ENCODE results near the gene RGS17.

RGS17 gene

DNA sequence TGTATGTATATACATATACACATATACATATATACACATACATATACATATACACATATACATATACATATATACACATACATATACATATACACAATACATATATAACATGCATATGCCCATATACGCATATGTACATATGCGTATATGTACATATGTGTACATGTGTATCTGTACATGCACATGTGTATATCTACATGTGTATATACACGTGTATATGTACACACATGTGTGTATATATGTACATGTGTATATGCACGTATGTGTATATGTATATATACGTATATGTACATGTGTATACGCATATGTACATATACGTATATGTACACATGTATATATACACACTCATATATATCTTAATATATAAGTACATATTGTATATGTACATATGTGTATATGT is 60.3 kb downstream of the RGS17 start:
- no peaks in the 10 kb centered on the region for H3K4me1 ChIP-seq (ENCODE audit: control insufficient read depth, insufficient read depth, low read length)
- H3K9ac ChIP-seq (ENCODE audit: low read length), result no peak overlapping the region
- no peaks in the 10 kb centered on the region for H3K36me3 ChIP-seq (ENCODE audit: control insufficient read depth, insufficient read depth, low read length)
- H3K4me3 ChIP-seq (ENCODE audit: low read length), result no peak overlapping the region
- no peaks in the 10 kb centered on the region for H3K27me3 ChIP-seq (ENCODE audit: control insufficient read depth, insufficient read depth, low read length)
- no peaks in the 10 kb centered on the region for H3K9me3 ChIP-seq (ENCODE audit: control insufficient read depth, low read length)

DNA sequence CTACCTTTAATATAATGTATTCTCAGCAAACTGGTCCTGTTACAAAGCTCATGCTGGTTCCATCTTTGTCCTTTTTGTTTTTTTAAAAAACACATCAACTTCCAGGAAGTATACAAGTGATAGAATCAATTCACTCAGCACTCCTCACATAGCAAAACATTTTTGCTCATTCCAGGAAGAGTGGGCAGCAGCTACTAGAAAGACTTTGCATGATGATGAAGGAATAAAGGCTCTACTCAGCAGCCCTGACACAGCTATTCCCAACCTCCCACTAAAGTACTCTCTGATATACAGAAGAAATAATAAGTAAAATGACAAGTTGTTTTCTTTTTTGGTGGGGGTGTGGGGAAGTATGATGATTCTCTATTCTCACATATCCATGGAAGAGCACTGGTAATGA is 61.2 kb downstream of the RGS17 start:
- H3K9me3 ChIP-seq (ENCODE audit: control insufficient read depth, low read length), result no peaks in the 10 kb centered on the region
- no peak overlapping the region for H3K9ac ChIP-seq (ENCODE audit: low read length)
- no peaks in the 10 kb centered on the region for H3K27me3 ChIP-seq (ENCODE audit: control insufficient read depth, insufficient read depth, low read length)
- no peak overlapping the region for H3K4me3 ChIP-seq (ENCODE audit: low read length)
- H3K4me1 ChIP-seq (ENCODE audit: control insufficient read depth, insufficient read depth, low read length), result no peaks in the 10 kb centered on the region
- H3K36me3 ChIP-seq (ENCODE audit: control insufficient read depth, insufficient read depth, low read length), result no peaks in the 10 kb centered on the region

DNA sequence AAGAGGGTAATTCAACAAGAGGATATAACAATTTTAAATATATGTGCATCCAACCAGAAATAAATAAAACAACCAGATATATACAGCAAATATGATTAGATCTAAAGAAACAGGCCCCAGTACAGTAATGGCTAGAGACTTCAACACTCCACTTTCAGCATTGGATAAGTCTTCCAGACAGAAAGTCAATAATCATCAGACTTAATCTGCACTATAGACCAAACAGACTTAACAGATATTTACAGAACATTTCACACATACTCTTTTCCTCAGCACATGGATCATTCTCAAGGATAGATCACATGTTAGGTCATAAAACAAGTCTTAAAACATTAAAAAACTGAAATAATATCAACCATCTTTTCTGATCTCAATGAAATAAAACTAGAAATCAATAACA is 65.9 kb downstream of the RGS17 start:
- H3K4me1 ChIP-seq (ENCODE audit: control insufficient read depth, insufficient read depth, low read length), result no peaks in the 10 kb centered on the region
- H3K36me3 ChIP-seq (ENCODE audit: control insufficient read depth, insufficient read depth, low read length), result no peaks in the 10 kb centered on the region
- no peaks in the 10 kb centered on the region for H3K9me3 ChIP-seq (ENCODE audit: control insufficient read depth, low read length)
- no peak overlapping the region for H3K4me3 ChIP-seq (ENCODE audit: low read length)
- H3K9ac ChIP-seq (ENCODE audit: low read length), result no peak overlapping the region
- H3K27me3 ChIP-seq (ENCODE audit: control insufficient read depth, insufficient read depth, low read length), result no peaks in the 10 kb centered on the region

DNA sequence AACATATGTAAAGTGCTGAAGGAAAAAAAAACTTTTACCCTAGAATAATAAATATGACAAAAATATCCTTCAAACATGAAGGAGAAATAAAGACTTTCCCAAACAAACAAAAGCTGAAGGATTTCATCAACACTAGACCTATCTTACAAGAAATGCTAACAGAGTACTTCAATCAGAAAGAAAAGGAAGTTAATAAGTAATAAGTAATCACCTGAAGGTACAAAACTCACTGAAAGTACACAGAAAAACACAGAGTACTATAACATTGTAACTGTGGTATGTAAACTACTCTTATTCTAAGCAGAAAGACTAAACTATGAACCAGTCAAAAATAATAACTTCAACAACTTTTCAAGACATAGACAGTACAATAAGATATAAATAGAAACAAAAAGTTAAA is 67.1 kb downstream of the RGS17 start:
- Histone ChIP-seq H3K9ac (ENCODE audit: low read length) (no peak overlapping the region), H3K9me3 (ENCODE audit: control insufficient read depth, low read length) (no peaks in the 10 kb centered on the region), H3K36me3 (ENCODE audit: control insufficient read depth, insufficient read depth, low read length) (no peaks in the 10 kb centered on the region), H3K27me3 (ENCODE audit: control insufficient read depth, insufficient read depth, low read length) (no peaks in the 10 kb centered on the region), H3K4me1 (ENCODE audit: control insufficient read depth, insufficient read depth, low read length) (no peaks in the 10 kb centered on the region), H3K4me3 (ENCODE audit: low read length) (no peak overlapping the region)

DNA sequence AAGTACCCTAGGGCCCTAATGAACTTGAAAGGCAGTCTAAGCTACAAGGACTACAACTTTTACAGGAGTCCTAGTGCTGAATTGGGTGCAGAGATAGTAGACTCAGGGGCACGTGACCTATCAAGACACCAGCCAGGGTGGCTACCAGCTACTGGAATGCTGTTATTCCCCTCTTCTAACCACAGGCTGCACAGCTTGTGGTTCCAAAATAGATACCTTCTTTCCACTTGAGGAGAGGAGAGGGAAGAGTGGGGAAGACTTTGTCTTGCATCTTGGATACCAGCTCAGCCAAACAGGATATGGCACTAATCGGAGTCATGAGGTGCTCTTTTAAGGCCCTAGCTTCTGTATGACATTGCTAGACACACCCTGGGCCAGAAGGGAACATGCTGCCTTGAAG is 68.6 kb downstream of the RGS17 start:
- Histone ChIP-seq H3K36me3 (ENCODE audit: control insufficient read depth, insufficient read depth, low read length) (no peaks in the 10 kb centered on the region), H3K9ac (ENCODE audit: low read length) (no peak overlapping the region), H3K4me3 (ENCODE audit: low read length) (no peak overlapping the region), H3K27me3 (ENCODE audit: control insufficient read depth, insufficient read depth, low read length) (no peaks in the 10 kb centered on the region), H3K9me3 (ENCODE audit: control insufficient read depth, low read length) (no peaks in the 10 kb centered on the region), H3K4me1 (ENCODE audit: control insufficient read depth, insufficient read depth, low read length) (no peaks in the 10 kb centered on the region)

DNA sequence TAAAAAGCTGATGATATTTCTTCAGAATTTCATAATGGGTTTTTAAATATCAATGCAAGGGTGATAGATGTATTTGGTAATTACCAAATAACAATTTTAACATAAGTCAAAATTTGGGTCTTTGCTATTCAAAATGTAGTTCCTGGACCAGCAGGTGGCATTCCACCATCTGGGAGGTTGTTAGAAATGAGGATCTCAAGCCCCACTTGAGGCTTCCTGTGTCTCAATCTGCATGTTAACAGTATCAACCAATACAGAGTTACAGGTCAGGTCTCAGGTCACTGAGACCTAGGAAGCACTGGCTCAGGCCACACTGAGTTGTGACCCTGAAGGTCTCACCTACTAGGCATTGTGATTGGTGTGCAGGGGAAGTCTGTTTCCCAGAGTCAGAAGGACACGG is 71.3 kb downstream of the RGS17 start:
- no peak overlapping the region for H3K4me3 ChIP-seq (ENCODE audit: low read length)
- H3K36me3 ChIP-seq (ENCODE audit: control insufficient read depth, insufficient read depth, low read length), result no peaks in the 10 kb centered on the region
- H3K27me3 ChIP-seq (ENCODE audit: control insufficient read depth, insufficient read depth, low read length), result no peaks in the 10 kb centered on the region
- no peak overlapping the region for H3K9ac ChIP-seq (ENCODE audit: low read length)
- H3K9me3 ChIP-seq (ENCODE audit: control insufficient read depth, low read length), result no peaks in the 10 kb centered on the region
- H3K4me1 ChIP-seq (ENCODE audit: control insufficient read depth, insufficient read depth, low read length), result no peaks in the 10 kb centered on the region

DNA sequence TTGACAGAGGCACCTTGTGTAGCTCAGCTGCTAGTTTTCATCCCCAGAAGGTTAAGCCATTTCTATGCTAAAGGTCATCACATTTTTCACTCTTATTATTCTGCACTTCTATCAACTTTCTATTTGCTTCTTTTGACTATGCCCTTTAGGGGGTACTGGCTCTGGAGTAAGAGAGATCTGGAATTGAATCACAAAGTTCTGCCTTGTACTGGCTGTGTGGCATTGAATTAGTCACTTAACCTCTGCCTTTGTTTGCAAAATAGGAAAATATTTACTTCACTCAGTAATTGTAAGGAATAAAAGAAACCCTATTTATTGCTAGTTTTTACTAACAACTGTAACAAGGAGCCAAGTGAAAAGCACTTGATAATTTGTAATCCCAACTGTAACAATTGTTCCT is 71.8 kb downstream of the RGS17 start:
- Histone ChIP-seq H3K27me3 (ENCODE audit: control insufficient read depth, insufficient read depth, low read length) (no peaks in the 10 kb centered on the region), H3K36me3 (ENCODE audit: control insufficient read depth, insufficient read depth, low read length) (no peaks in the 10 kb centered on the region), H3K4me1 (ENCODE audit: control insufficient read depth, insufficient read depth, low read length) (no peaks in the 10 kb centered on the region), H3K9me3 (ENCODE audit: control insufficient read depth, low read length) (no peaks in the 10 kb centered on the region), H3K4me3 (ENCODE audit: low read length) (no peak overlapping the region), H3K9ac (ENCODE audit: low read length) (no peak overlapping the region)

DNA sequence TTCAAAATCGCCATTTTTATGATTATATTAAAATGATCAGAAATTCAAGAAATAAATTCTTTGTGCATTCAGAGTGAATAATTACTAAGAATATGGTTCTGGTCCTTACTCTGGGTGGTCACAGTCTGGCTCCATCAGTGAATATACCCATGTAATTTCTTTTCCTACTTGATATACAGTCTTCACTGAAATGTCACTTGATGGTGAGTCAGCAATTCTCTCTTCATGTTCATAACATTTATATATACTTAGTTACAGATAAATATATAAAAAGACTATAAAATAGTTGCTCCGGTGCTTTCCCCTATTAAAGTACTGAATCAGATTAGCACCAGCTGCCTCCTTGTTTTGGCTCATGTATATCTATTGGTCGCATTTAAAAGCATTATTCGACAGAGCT is 72.2 kb downstream of the RGS17 start:
- Histone ChIP-seq H3K4me1 (ENCODE audit: control insufficient read depth, insufficient read depth, low read length) (no peaks in the 10 kb centered on the region), H3K36me3 (ENCODE audit: control insufficient read depth, insufficient read depth, low read length) (no peaks in the 10 kb centered on the region), H3K27me3 (ENCODE audit: control insufficient read depth, insufficient read depth, low read length) (no peaks in the 10 kb centered on the region), H3K9me3 (ENCODE audit: control insufficient read depth, low read length) (no peaks in the 10 kb centered on the region), H3K9ac (ENCODE audit: low read length) (no peak overlapping the region), H3K4me3 (ENCODE audit: low read length) (no peak overlapping the region)

DNA sequence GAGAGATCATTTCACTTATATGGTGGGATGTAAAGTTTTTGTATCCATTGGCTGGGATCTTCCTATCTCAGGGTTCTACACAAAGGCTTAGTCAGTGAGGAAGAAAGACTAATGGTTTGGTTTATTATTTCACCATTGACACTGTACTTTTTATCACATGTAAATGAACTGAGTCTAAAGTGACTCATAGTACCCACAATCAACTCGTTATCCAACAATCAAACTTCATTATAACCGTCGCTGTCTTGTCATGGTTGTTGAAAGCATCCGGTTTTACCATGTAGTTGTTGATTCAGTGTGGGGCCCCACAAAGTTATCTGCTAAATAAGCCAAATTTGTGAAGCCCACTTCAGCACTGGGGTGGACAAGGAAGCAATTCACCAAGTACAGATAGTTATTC is 72.8 kb downstream of the RGS17 start:
- Histone ChIP-seq H3K36me3 (ENCODE audit: control insufficient read depth, insufficient read depth, low read length) (no peaks in the 10 kb centered on the region), H3K4me3 (ENCODE audit: low read length) (no peak overlapping the region), H3K9ac (ENCODE audit: low read length) (no peak overlapping the region)

DNA sequence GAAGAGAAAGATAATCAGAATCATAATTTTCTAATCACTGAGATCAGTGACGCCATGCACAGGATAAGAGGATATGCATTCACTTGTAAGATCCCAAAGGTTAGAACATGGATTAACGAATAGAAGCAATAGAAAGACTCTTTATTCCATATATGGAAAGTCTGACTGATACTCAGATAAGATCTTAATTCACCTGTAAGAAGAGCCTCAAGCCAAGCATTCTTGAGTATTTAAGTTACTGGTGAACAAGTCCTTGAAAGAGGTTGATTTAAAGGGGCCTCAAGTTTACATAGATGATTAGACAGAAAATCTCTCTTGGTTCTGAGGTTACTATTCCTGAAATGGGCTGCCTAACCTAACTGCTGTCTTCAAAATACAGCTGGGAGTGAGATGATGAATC is 74.8 kb downstream of the RGS17 start:
- no peaks in the 10 kb centered on the region for H3K36me3 ChIP-seq (ENCODE audit: control insufficient read depth, insufficient read depth, low read length)
- H3K9ac ChIP-seq (ENCODE audit: low read length), result no peak overlapping the region
- no peaks in the 10 kb centered on the region for H3K4me1 ChIP-seq (ENCODE audit: control insufficient read depth, insufficient read depth, low read length)
- H3K4me3 ChIP-seq (ENCODE audit: low read length), result no peak overlapping the region
- no peaks in the 10 kb centered on the region for H3K9me3 ChIP-seq (ENCODE audit: control insufficient read depth, low read length)
- no peaks in the 10 kb centered on the region for H3K27me3 ChIP-seq (ENCODE audit: control insufficient read depth, insufficient read depth, low read length)

More for the DNA sequence above, 72.8 kb downstream of the RGS17 start:
- no peaks in the 10 kb centered on the region for H3K4me1 ChIP-seq (ENCODE audit: control insufficient read depth, insufficient read depth, low read length)
- H3K9me3 ChIP-seq (ENCODE audit: control insufficient read depth, low read length), result no peaks in the 10 kb centered on the region
- no peaks in the 10 kb centered on the region for H3K27me3 ChIP-seq (ENCODE audit: control insufficient read depth, insufficient read depth, low read length)

DNA sequence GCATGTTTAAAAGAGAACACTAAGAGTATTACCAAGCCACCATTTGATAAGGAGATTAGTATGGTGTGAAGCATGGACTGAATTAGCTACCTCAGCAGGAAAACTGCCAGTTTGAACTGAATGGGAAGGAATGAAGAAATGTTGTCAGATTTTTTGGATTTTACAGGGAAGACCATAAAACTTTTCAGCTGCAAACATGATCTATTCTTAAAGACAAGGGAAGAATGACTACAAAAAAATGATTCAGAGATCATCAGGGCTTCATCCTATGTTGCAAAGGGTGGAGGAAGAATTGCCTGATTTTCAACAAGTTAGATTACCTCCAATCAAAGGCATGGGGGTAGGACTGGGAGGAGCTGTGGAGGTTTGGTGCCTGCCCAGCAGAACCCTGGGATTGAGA is 79.3 kb downstream of the RGS17 start:
- Histone ChIP-seq H3K27me3 (ENCODE audit: control insufficient read depth, insufficient read depth, low read length) (no peaks in the 10 kb centered on the region), H3K4me3 (ENCODE audit: low read length) (no peak overlapping the region), H3K4me1 (ENCODE audit: control insufficient read depth, insufficient read depth, low read length) (no peaks in the 10 kb centered on the region), H3K9ac (ENCODE audit: low read length) (no peak overlapping the region), H3K36me3 (ENCODE audit: control insufficient read depth, insufficient read depth, low read length) (no peaks in the 10 kb centered on the region), H3K9me3 (ENCODE audit: control insufficient read depth, low read length) (no peaks in the 10 kb centered on the region)

DNA sequence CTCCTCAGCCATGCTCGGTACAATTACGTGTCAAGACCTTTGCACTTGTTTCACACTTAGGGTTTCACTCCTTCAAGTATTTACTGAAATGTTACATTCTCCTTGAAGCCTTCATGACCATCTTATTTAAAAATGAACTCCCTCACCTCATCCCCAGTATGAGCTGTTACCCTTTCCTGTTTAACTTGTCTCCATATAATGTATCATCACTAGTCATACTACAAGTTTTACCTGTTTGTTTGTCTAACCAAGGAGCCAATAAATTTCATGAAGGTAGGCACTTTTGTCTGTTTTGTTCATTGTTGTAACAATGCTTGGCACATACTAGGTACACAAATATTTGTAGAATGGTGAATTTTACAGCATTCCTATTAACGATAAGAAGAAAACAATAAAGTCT is 82.5 kb downstream of the RGS17 start:
- Histone ChIP-seq H3K9me3 (ENCODE audit: control insufficient read depth, low read length) (no peaks in the 10 kb centered on the region), H3K36me3 (ENCODE audit: control insufficient read depth, insufficient read depth, low read length) (no peaks in the 10 kb centered on the region), H3K4me1 (ENCODE audit: control insufficient read depth, insufficient read depth, low read length) (no peaks in the 10 kb centered on the region), H3K4me3 (ENCODE audit: low read length) (no peak overlapping the region), H3K9ac (ENCODE audit: low read length) (no peak overlapping the region), H3K27me3 (ENCODE audit: control insufficient read depth, insufficient read depth, low read length) (no peaks in the 10 kb centered on the region)

DNA sequence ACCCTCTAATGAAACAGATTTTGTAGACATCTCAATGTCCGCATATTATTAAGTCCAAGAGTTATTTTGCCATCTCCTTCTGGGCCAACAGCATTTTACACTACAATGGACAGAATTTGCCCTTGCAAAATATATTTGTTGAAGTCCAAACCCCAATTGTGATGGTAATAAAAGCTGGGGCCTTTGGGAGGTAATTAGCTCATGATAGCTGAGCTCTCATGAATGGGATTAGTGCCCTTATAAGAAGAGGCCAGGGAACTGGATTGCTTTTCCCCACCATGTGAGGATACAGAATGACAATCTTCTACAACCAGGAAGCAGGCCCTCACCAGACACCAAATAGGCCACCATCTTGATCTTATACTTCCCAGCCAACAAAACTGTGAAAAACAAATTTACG is 83.7 kb downstream of the RGS17 start:
- Histone ChIP-seq H3K36me3 (ENCODE audit: control insufficient read depth, insufficient read depth, low read length) (no peaks in the 10 kb centered on the region), H3K27me3 (ENCODE audit: control insufficient read depth, insufficient read depth, low read length) (no peaks in the 10 kb centered on the region), H3K9ac (ENCODE audit: low read length) (no peak overlapping the region), H3K9me3 (ENCODE audit: control insufficient read depth, low read length) (no peaks in the 10 kb centered on the region), H3K4me1 (ENCODE audit: control insufficient read depth, insufficient read depth, low read length) (no peaks in the 10 kb centered on the region), H3K4me3 (ENCODE audit: low read length) (no peak overlapping the region)

Data from mucosa of stomach (tissue), 1 donor.